Measurements from ENCODE around the gene HOOK2.

Gene HOOK2

GRCh38 chr19:12759686-12760085 lies 15.7 kb downstream of the HOOK2 start:
- Histone ChIP-seq H3K27ac (no peak overlapping the region), H2AFZ (ENCODE audit: low read depth) (no peak overlapping the region), H3K9ac (no peak overlapping the region), H3K4me1 (ENCODE audit: low read depth, poor library complexity, severe bottlenecking) (no peaks in the 10 kb centered on the region), H3K79me2 (ENCODE audit: insufficient read depth, low read depth) (no peaks in the 10 kb centered on the region), H3K4me3 (IDR thresholded peaks at IDR 0.05; ENCODE audit: insufficient read depth, low read depth, low read length) (no peak overlapping the region), H3K27me3 (ENCODE audit: insufficient read depth, low read depth) (peaks cover 34% of the 10 kb centered on the region; the same call in 1 of the 2 replicates), H4K20me1 (ENCODE audit: insufficient read depth) (no peaks in the 10 kb centered on the region), H3K4me2 (no peak overlapping the region), H3K36me3 (ENCODE audit: insufficient read depth) (no peaks in the 10 kb centered on the region)
- TF ChIP-seq CTCF (conservative IDR thresholded peaks at IDR 0.05; ENCODE audit: low read depth, low read length): no peak

GRCh38 chr19:12757544-12758274 lies 17.6 kb downstream of the HOOK2 start:
- H3K79me2 ChIP-seq (ENCODE audit: insufficient read depth, low read depth): no peaks in the 10 kb centered on the region
- H3K36me3 ChIP-seq (ENCODE audit: insufficient read depth): no peaks in the 10 kb centered on the region
- no peak overlapping the region for H3K4me3 ChIP-seq (IDR thresholded peaks at IDR 0.05; ENCODE audit: insufficient read depth, low read depth, low read length)
- H4K20me1 ChIP-seq (ENCODE audit: insufficient read depth): no peaks in the 10 kb centered on the region
- no peaks in the 10 kb centered on the region for H3K4me1 ChIP-seq (ENCODE audit: low read depth, poor library complexity, severe bottlenecking)
- no peak overlapping the region for H3K9ac ChIP-seq
- peak; percentile 30; the same call in 1 of the 2 replicates for TF ChIP-seq CTCF (conservative IDR thresholded peaks at IDR 0.05; ENCODE audit: low read depth, low read length)
- peaks cover 50% of the 10 kb centered on the region for H3K27me3 ChIP-seq (ENCODE audit: insufficient read depth, low read depth)
- no peak overlapping the region for H2AFZ ChIP-seq (ENCODE audit: low read depth)
- H3K27ac ChIP-seq: no peak overlapping the region
- H3K4me2 ChIP-seq: no peak overlapping the region

GRCh38 chr19:12756150-12756883 lies 19.0 kb downstream of the HOOK2 start:
- no peak overlapping the region for H3K4me2 ChIP-seq
- H4K20me1 ChIP-seq (ENCODE audit: insufficient read depth): no peaks in the 10 kb centered on the region

More at GRCh38 chr19:12756150-12756883, 19.0 kb downstream of the HOOK2 start:
- Histone ChIP-seq H3K79me2 (ENCODE audit: insufficient read depth, low read depth) (no peaks in the 10 kb centered on the region), H3K4me1 (ENCODE audit: low read depth, poor library complexity, severe bottlenecking) (no peaks in the 10 kb centered on the region), H3K4me3 (IDR thresholded peaks at IDR 0.05; ENCODE audit: insufficient read depth, low read depth, low read length) (no peak overlapping the region), H3K27me3 (ENCODE audit: insufficient read depth, low read depth) (peaks cover 64% of the 10 kb centered on the region), H3K27ac (no peak overlapping the region), H3K36me3 (ENCODE audit: insufficient read depth) (no peaks in the 10 kb centered on the region), H3K9ac (no peak overlapping the region), H2AFZ (ENCODE audit: low read depth) (no peak overlapping the region)
- TF ChIP-seq CTCF (conservative IDR thresholded peaks at IDR 0.05; ENCODE audit: low read depth, low read length): no peak
